A549 treated with dexamethasone at 1 μM for 4 hours (cell line): ENCODE results near the gene ZNF784. TPM values are rescaled to one million over a fixed set of nuclear protein-coding genes. Genes with fewer than 3 reads are reported as not detected.

Source experiments
- total RNA-seq: library from RNA; stranded (reverse); fragments of 200-300 nt; extraction: Qiagen RNA extraction; gene quantifications from 5 replicates; pipeline ENCODE4 v1.2.3, GENCODE V29; 2022

The ZNF784 gene, protein sequence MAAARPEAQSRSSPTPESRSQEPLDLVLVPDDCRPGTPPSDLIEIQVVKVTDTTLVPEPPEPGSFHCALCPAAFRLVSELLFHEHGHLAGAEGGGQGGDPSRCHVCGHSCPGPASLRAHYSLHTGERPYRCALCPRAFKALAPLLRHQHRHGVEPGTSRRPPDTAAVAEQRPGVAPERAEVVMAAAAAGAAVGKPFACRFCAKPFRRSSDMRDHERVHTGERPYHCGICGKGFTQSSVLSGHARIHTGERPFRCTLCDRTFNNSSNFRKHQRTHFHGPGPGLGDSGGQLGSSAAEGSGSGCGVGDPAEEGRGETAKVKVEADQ
- total RNA-seq, result 4.7 to 6.7 TPM (median 5.4 TPM) in 5 replicates

GRCh38 chr19:55624109-55625003 is at the start of gene ZNF784:
Gene ZNF784 (minus strand): TSS chr19:55624566. CDS start chr19:55624561, 5 bp downstream.

GRCh38 chr19:55654868-55655647 is 30.7 kb upstream of the ZNF784 start, which contains the start of gene U2AF2:
Gene U2AF2 (plus strand): TSS chr19:55655035. CDS start chr19:55655105, 70 bp downstream.

GRCh38 chr19:55647732-55648584 is 23.6 kb upstream of the ZNF784 start, which contains the start of gene CCDC106:
Gene CCDC106 (plus strand): TSS chr19:55648212. CDS start chr19:55649047, 835 bp downstream.

DNA sequence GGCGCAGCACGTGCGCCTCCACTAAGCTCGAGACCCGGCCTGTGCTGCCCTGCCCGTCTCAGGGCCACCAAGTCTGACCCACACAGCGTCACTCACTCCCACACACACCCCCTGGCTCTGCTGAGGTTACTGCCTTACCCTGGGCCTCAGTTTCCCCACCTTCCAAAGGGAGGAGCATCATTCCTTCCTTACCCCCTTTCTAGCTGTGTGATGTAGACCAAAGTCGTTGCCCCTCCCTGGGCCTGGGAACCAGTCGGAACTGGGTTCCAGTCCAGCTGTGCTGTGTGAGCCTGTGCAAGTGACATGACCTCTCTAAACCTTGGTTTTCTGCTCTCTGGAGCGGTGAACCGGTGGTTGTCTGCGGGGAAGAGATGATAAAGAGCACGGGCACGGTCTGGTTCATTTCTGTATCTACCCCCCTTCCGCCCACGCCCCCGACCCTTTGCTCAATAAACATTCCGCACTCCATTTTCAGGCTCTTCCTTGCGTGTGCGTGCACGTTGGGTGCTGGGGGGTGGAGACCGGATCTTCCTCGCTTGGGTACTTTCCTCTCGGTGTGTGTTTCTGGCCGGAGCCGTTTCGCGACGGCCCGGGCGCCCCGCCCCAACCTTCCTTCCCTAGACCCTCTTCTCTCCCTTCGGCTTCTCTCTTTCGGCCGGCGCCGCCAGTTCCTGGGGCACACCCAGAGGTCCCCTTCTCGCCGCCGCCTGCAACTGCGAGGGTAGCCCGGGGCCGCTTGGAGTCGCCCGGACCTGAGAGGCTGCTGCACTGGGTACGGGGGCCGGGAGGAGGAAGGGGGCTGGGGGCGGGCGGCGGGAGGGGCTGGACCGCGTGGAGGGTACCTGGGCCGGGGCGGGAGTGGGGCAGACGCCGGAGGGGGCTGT is 18.9 kb upstream of the ZNF784 start, which contains the start of gene ZNF581:
ZNF581 (plus strand) TSS at position 647 of the 884 bp plus-strand sequence. CDS start 923 bp downstream, outside the sequence.

GRCh38 chr19:55640577-55641425 is 16.4 kb upstream of the ZNF784 start, which contains the start of gene ZNF580:
Gene ZNF580 (plus strand): TSS chr19:55641002. CDS start chr19:55642509, 1,507 bp downstream.

GRCh38 chr19:55605637-55606470 is 18.5 kb downstream of the ZNF784 start, which contains the start of gene ZNF865:
Gene ZNF865 (plus strand): TSS chr19:55605647. CDS start chr19:55613619, 7,972 bp downstream.

DNA sequence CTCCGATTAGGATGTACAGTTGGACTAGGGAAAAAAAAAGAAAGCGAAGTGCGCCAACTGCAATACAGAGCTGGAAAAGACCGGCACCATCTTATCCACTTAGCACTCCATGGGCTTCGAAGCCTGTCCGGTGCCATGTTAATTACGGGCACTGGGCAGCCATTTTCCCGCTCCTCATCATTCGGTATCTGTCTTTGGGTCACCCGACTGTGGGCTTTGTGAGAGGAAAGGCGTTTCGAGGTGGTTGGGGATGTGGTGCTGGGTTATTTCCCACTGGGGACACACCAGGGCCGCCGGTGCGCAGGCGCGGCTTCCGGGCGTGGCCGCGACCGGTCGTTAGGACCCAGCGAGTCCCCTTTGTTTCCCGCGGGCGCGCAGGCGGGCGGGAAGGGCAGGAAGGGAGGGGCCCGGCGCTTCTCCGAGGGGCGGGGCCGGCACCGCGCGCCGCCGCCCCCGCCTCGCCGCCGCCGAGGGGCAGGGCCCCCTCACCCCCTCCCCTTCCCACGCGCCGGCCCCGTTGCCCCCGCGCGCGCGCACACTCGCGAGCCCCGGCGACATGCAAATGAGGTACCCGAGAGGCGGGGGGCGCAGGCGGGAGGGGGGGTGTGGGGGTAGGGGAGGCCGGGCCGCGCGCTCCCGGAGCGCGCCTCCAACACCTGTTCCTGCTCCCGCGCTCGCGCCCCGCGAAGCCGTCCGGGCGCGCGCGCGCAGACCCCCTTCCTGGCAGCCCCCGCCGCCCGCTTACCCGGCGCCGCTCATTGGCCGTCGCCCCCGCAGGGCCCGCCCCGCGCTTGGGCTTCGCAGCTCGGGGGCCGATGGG is 24.3 kb downstream of the ZNF784 start, which contains the start of gene ZNF524:
ZNF524 (plus strand) TSS at position 447 of the 820 bp plus-strand sequence. CDS start 1,825 bp downstream, outside the sequence.

DNA sequence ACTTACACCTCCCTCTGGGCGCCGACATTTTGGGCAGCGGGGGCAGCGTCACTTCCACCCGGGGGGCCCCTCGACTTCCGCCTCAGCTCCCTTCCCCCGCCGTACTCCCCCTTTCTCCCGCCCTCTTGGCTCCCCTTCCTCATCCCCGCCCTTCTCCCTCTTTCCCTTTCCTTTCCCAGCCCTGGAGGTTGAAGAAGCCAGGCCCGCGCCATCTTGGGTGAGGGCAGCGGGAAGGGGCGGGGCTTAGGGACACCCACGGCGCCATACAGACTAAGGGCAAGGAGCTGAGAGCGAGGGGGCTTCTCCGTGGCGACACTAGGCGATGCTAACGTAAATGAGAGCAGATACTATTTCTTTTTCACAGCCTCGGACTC is 24.9 kb downstream of the ZNF784 start, which contains the start of gene FIZ1:
FIZ1 (minus strand) TSS at position 50 of the 374 bp plus-strand sequence. CDS start 1,652 bp downstream, outside the sequence.

GRCh38 chr19:55580628-55581144 is 43.7 kb downstream of the ZNF784 start, which contains the start of gene ZNF579:
Gene ZNF579 (minus strand): TSS chr19:55580848. CDS start chr19:55579639, 1,209 bp downstream.

Other genes starting within 250 kb of the ZNF784 start
- 0.86 to 1.9 TPM (median 1.1 TPM) in 5 replicates for gene TMEM190, start 247.7 kb downstream of the ZNF784 start, total RNA-seq
- gene TMEM238, start 240.3 kb downstream of the ZNF784 start, total RNA-seq, result 2.4 to 7.0 TPM (median 4.2 TPM) in 5 replicates
- gene RPL28, start 238.6 kb downstream of the ZNF784 start, total RNA-seq, result 2,624 to 3,119 TPM (median 2,807 TPM) in 5 replicates
- gene UBE2S, start 216.8 kb downstream of the ZNF784 start, total RNA-seq, result 251 to 469 TPM (median 409 TPM) in 5 replicates
- gene SHISA7, start 181.3 kb downstream of the ZNF784 start, total RNA-seq, result 0.02 TPM in 2 of 5 replicates, not detected in the others
- 48.5 to 57.4 TPM (median 51.3 TPM) in 5 replicates for gene ISOC2, start 162.9 kb downstream of the ZNF784 start, total RNA-seq
- gene C19orf85, start 159.8 kb downstream of the ZNF784 start, total RNA-seq, result 0.10 TPM in 1 of 5 replicates, not detected in the others
- gene ZNF628, start 147.9 kb downstream of the ZNF784 start, total RNA-seq, result 4.2 to 7.9 TPM (median 7.2 TPM) in 5 replicates
- 39.2 to 42.7 TPM (median 40.7 TPM) in 5 replicates for gene NAT14, start 139.4 kb downstream of the ZNF784 start, total RNA-seq
- 0.28 to 0.84 TPM (median 0.58 TPM) in 5 replicates for gene SSC5D, start 136.1 kb downstream of the ZNF784 start, total RNA-seq
- 1.3 to 2.6 TPM (median 1.8 TPM) in 5 replicates for gene SBK2, start 87.4 kb downstream of the ZNF784 start, total RNA-seq
- gene SBK3, start 79.0 kb downstream of the ZNF784 start, total RNA-seq, result 1.3 to 2.6 TPM (median 2.1 TPM) in 5 replicates
- 21.6 to 43.3 TPM (median 36.5 TPM) in 5 replicates for gene ZNF579, start 43.7 kb downstream of the ZNF784 start, total RNA-seq
- 17.4 to 26.1 TPM (median 24.0 TPM) in 5 replicates for gene FIZ1, start 25.0 kb downstream of the ZNF784 start, total RNA-seq
- 12.1 to 17.2 TPM (median 16.1 TPM) in 5 replicates for gene ZNF524, start 24.3 kb downstream of the ZNF784 start, total RNA-seq
- gene ZNF865, start 18.9 kb downstream of the ZNF784 start, total RNA-seq, result 6.8 to 13.4 TPM (median 11.9 TPM) in 5 replicates
- gene ZNF580, start 16.4 kb upstream of the ZNF784 start, total RNA-seq, result 26.5 to 51.9 TPM (median 48.8 TPM) in 5 replicates
- gene ZNF581, start 19.1 kb upstream of the ZNF784 start, total RNA-seq, result 37.3 to 44.0 TPM (median 42.8 TPM) in 5 replicates
- 12.0 to 20.4 TPM (median 19.0 TPM) in 5 replicates for gene CCDC106, start 23.6 kb upstream of the ZNF784 start, total RNA-seq
- gene U2AF2, start 30.5 kb upstream of the ZNF784 start, total RNA-seq, result 234 to 285 TPM (median 273 TPM) in 5 replicates
- gene EPN1, start 50.7 kb upstream of the ZNF784 start, total RNA-seq, result 121 to 214 TPM (median 210 TPM) in 5 replicates
- gene NLRP9, start 113.8 kb upstream of the ZNF784 start, total RNA-seq, result not detected in 5 replicates
- gene RFPL4A, start 134.5 kb upstream of the ZNF784 start, total RNA-seq, result 0.61 to 1.2 TPM (median 0.88 TPM) in 5 replicates
- 0.12 to 0.13 TPM in 2 of 5 replicates, not detected in the others for gene RFPL4AL1, start 144.6 kb upstream of the ZNF784 start, total RNA-seq
- 0.04 TPM in 1 of 5 replicates, not detected in the others for gene NLRP11, start 207.4 kb upstream of the ZNF784 start, total RNA-seq
- not detected in 5 replicates for gene NLRP4, start 212.0 kb upstream of the ZNF784 start, total RNA-seq